ENCODE measurements around the gene FLAD1.

- TF ChIP-seq CTCF (IDR thresholded peaks at IDR 0.05) (no peak), POLR2A (IDR thresholded peaks at IDR 0.05) (no peak), POLR2AphosphoS5 (IDR thresholded peaks at IDR 0.05) (no peak)
Measured at GRCh38 chr1:154938604-154939399, 44.3 kb upstream of the FLAD1 start.
